HUES6 (cell line): ENCODE measurements around the gene GFRA1.

Experiments used
- H3K27ac ChIP-seq: 2 replicates; pipeline ENCODE4 v1.7.0; 2013; ENCODE audit warnings: low read depth, mild to moderate bottlenecking, low read length, inconsistent platforms
- H3K27me3 ChIP-seq: 2 replicates; pipeline ENCODE4 v1.6.1; 2013; ENCODE audit warnings: low read length; ENCODE audit not compliant: control insufficient read depth, insufficient read depth
- H3K36me3 ChIP-seq: 2 replicates; pipeline ENCODE4 v1.6.1; 2013; ENCODE audit warnings: low read length; ENCODE audit not compliant: control insufficient read depth, insufficient read depth
- H3K4me1 ChIP-seq: 2 replicates; pipeline ENCODE4 v1.6.1; 2013; ENCODE audit warnings: low read length; ENCODE audit not compliant: control insufficient read depth, insufficient read depth
- H3K4me3 ChIP-seq: 2 replicates; pipeline ENCODE4 v1.5.1; 2013; ENCODE audit warnings: low read depth, low read length
- H3K9ac ChIP-seq: one replicate; pipeline ENCODE4 v1.6.1; 2013; ENCODE audit warnings: mild to moderate bottlenecking, low read length
- H3K9me3 ChIP-seq: 2 replicates; pipeline ENCODE4 v1.6.1; 2013; ENCODE audit warnings: low read depth, low read length; ENCODE audit not compliant: control insufficient read depth, insufficient read depth

The GFRA1 gene

GRCh38 chr10:116270126-116270770 is 2.8 kb downstream of the GFRA1 start:
- Histone ChIP-seq H3K4me3 (peak overlapping the region; percentile 78), H3K4me1 (peaks cover 2% of the 10 kb centered on the region; the same call in 1 of the 2 replicates), H3K9me3 (no peaks in the 10 kb centered on the region), H3K27ac (no peak overlapping the region), H3K36me3 (no peaks in the 10 kb centered on the region), H3K27me3 (peaks cover 96% of the 10 kb centered on the region), H3K9ac (no peak overlapping the region)

GRCh38 chr10:116269619-116270018 is 3.4 kb downstream of the GFRA1 start:
- Histone ChIP-seq H3K9me3 (no peaks in the 10 kb centered on the region), H3K27me3 (peaks cover 95% of the 10 kb centered on the region), H3K36me3 (no peaks in the 10 kb centered on the region), H3K4me1 (peaks cover 2% of the 10 kb centered on the region; the same call in 1 of the 2 replicates), H3K9ac (no peak overlapping the region), H3K4me3 (no peak overlapping the region), H3K27ac (no peak overlapping the region)

- H3K27ac ChIP-seq = no peak overlapping the region
- no peak overlapping the region for H3K4me3 ChIP-seq
- no peak overlapping the region for H3K9ac ChIP-seq
- H3K9me3 ChIP-seq = no peaks in the 10 kb centered on the region
- H3K36me3 ChIP-seq = no peaks in the 10 kb centered on the region
- peaks cover 91% of the 10 kb centered on the region for H3K27me3 ChIP-seq
- peaks cover 2% of the 10 kb centered on the region; the same call in 1 of the 2 replicates for H3K4me1 ChIP-seq
Observed at GRCh38 chr10:116268976-116269375, 4.0 kb downstream of the GFRA1 start.

- Histone ChIP-seq H3K9ac (no peak overlapping the region), H3K27ac (no peak overlapping the region), H3K9me3 (no peaks in the 10 kb centered on the region), H3K27me3 (peaks cover 69% of the 10 kb centered on the region), H3K4me1 (peaks cover 3% of the 10 kb centered on the region; the same call in 1 of the 2 replicates), H3K36me3 (no peaks in the 10 kb centered on the region), H3K4me3 (no peak overlapping the region)
Observed at GRCh38 chr10:116265686-116266085, 7.3 kb downstream of the GFRA1 start.

- Histone ChIP-seq H3K4me3 (no peak overlapping the region), H3K27ac (no peak overlapping the region), H3K9ac (no peak overlapping the region), H3K27me3 (peaks cover 52% of the 10 kb centered on the region), H3K9me3 (no peaks in the 10 kb centered on the region), H3K4me1 (peaks cover 3% of the 10 kb centered on the region; the same call in 1 of the 2 replicates), H3K36me3 (no peaks in the 10 kb centered on the region)
Observed at GRCh38 chr10:116263870-116264655, 8.9 kb downstream of the GFRA1 start.

- no peak overlapping the region for H3K27ac ChIP-seq
- no peaks in the 10 kb centered on the region for H3K36me3 ChIP-seq
- peaks cover 3% of the 10 kb centered on the region; the same call in 1 of the 2 replicates for H3K4me1 ChIP-seq
- no peaks in the 10 kb centered on the region for H3K9me3 ChIP-seq
- H3K9ac ChIP-seq = no peak overlapping the region
- no peak overlapping the region for H3K4me3 ChIP-seq
- peaks cover 38% of the 10 kb centered on the region for H3K27me3 ChIP-seq
Observed at GRCh38 chr10:116262678-116263077, 10.3 kb downstream of the GFRA1 start.

- Histone ChIP-seq H3K27me3 (peaks cover 21% of the 10 kb centered on the region), H3K4me1 (peaks cover 11% of the 10 kb centered on the region; the same call in 1 of the 2 replicates), H3K36me3 (no peaks in the 10 kb centered on the region), H3K9me3 (no peaks in the 10 kb centered on the region), H3K9ac (no peak overlapping the region), H3K27ac (no peak overlapping the region), H3K4me3 (no peak overlapping the region)
Observed at GRCh38 chr10:116260599-116260998, 12.4 kb downstream of the GFRA1 start.

GRCh38 chr10:116259638-116260037 is 13.4 kb downstream of the GFRA1 start:
- Histone ChIP-seq H3K4me3 (no peak overlapping the region), H3K27me3 (peaks cover 13% of the 10 kb centered on the region), H3K27ac (no peak overlapping the region), H3K36me3 (no peaks in the 10 kb centered on the region), H3K9ac (no peak overlapping the region), H3K9me3 (no peaks in the 10 kb centered on the region), H3K4me1 (peaks cover 18% of the 10 kb centered on the region; the same call in 1 of the 2 replicates)

GRCh38 chr10:116257785-116258184 is 15.2 kb downstream of the GFRA1 start:
- Histone ChIP-seq H3K9ac (no peak overlapping the region), H3K27me3 (no peaks in the 10 kb centered on the region), H3K36me3 (no peaks in the 10 kb centered on the region), H3K4me1 (peaks cover 18% of the 10 kb centered on the region; the same call in 1 of the 2 replicates), H3K27ac (no peak overlapping the region), H3K9me3 (no peaks in the 10 kb centered on the region), H3K4me3 (no peak overlapping the region)

GRCh38 chr10:116256752-116257259 is 16.2 kb downstream of the GFRA1 start:
- Histone ChIP-seq H3K4me1 (peaks cover 18% of the 10 kb centered on the region; the same call in 1 of the 2 replicates), H3K4me3 (no peak overlapping the region), H3K9ac (no peak overlapping the region)

More at GRCh38 chr10:116256752-116257259, 16.2 kb downstream of the GFRA1 start:
- no peaks in the 10 kb centered on the region for H3K27me3 ChIP-seq
- H3K27ac ChIP-seq = no peak overlapping the region
- H3K36me3 ChIP-seq = no peaks in the 10 kb centered on the region
- H3K9me3 ChIP-seq = no peaks in the 10 kb centered on the region
